NCI-H2171 treated with DMSO at 0.1 percent for 48 hours (cell line): ENCODE data around the gene PCGF3.
"Not testable (repeated sequence)": the region's sequence is repeated elsewhere in the genome, so short reads cannot be mapped to it uniquely, and the experiment has no call there.

Experiments used
- DNase-seq: peaks from one replicate; lab custom pipeline; 2025; lab: John Stamatoyannopoulos, UW

Gene PCGF3

GRCh38 chr4:668219-668618 is 37.4 kb upstream of the PCGF3 start:
- DNase-seq = not testable (repeated sequence)

- not testable (repeated sequence) for DNase-seq
These were observed 35.6 kb upstream of the PCGF3 start for GRCh38 chr4:669806-670559.

GRCh38 chr4:671769-672168 is 33.9 kb upstream of the PCGF3 start:
- no peak for DNase-seq

- DNase-seq = no peak
These were observed 32.1 kb upstream of the PCGF3 start for GRCh38 chr4:673349-674091.

GRCh38 chr4:674172-675035 is 31.2 kb upstream of the PCGF3 start, which contains the start of the genes ATP5ME and MYL5:
Gene ATP5ME, minus strand, starts transcription at chr4:674276. Its CDS starts 29 bp downstream, at chr4:674247.
Gene MYL5, plus strand, starts transcription at chr4:674542. Its CDS starts 3,485 bp downstream, at chr4:678027.
- peak; percentile 79 for DNase-seq

GRCh38 chr4:675036-675882 is 30.4 kb upstream of the PCGF3 start:
- DNase-seq = no peak

GRCh38 chr4:675980-676870 is 29.4 kb upstream of the PCGF3 start:
- no peak for DNase-seq

- DNase-seq = no peak
These were observed 28.8 kb upstream of the PCGF3 start for GRCh38 chr4:676871-677235.

- DNase-seq = no peak
These were observed 28.0 kb upstream of the PCGF3 start for GRCh38 chr4:677431-678293.

- no peak for DNase-seq
These were observed 27.1 kb upstream of the PCGF3 start for GRCh38 chr4:678331-679103.

GRCh38 chr4:679104-679481 is 26.5 kb upstream of the PCGF3 start:
- no peak for DNase-seq

GRCh38 chr4:679629-680028 is 26.0 kb upstream of the PCGF3 start:
- no peak for DNase-seq

- DNase-seq = no peak
These were observed 25.5 kb upstream of the PCGF3 start for GRCh38 chr4:680091-680490.

GRCh38 chr4:680551-680927 is 25.1 kb upstream of the PCGF3 start:
- DNase-seq = no peak

- DNase-seq = no peak
These were observed 24.5 kb upstream of the PCGF3 start for GRCh38 chr4:680928-681645.

GRCh38 chr4:681736-682451 is 23.7 kb upstream of the PCGF3 start:
- DNase-seq = no peak

GRCh38 chr4:682490-683172 is 23.0 kb upstream of the PCGF3 start:
- DNase-seq = no peak
